SK-N-SH (cell line): ENCODE measurements around the gene CPNE2. TPM values are rescaled to one million over a fixed set of nuclear protein-coding genes. Genes with fewer than 3 reads are reported as not detected.

Experiments used
- CTCF ChIA-PET: fragments of 300-600, 350-600 bp; formaldehyde crosslinking; extraction: SDS; loops from one replicate; lab custom pipeline; 2021; lab: Yijun Ruan, JAX
- POLR2A ChIA-PET: fragments of 350-600 bp; sonication (Branson Sonifier 250); formaldehyde crosslinking; extraction: SDS; loops from one replicate; lab custom pipeline; 2020; ENCODE audit warnings: antibody characterized with exemption, inconsistent platforms; lab: Yijun Ruan, JAX
- DNase-seq: peaks from one replicate; pipeline ENCODE4 v3.0.0; 2012
- H2AFZ ChIP-seq: fragments of 200-600 bp; sonication (generic); 2 replicates; pipeline ENCODE4 v1.8.1; 2016; ENCODE audit warnings: antibody characterized with exemption, mild to moderate bottlenecking, low read depth
- H3F3A ChIP-seq: fragments of 200-600 bp; sonication (generic); replicated peaks from 2 replicates; pipeline ENCODE3; 2016; ENCODE audit warnings: antibody characterized with exemption, mild to moderate bottlenecking; ENCODE audit not compliant: insufficient read depth
- H3K27ac ChIP-seq, 2 experiments: fragments of 200-500 bp in 1 of 2; fragments of 200-600 bp in 1 of 2; sonication (Bioruptor generic) in 1 of 2; sonication (generic), shearing (Covaris generic) in 1 of 2; 2 replicates each; pipeline versions ENCODE4 v1.5.1 to v1.6.1; 2014 to 2016; ENCODE audit warnings: low read depth in 2 of 2, inconsistent platforms in 1 of 2, low read length in 1 of 2, mild to moderate bottlenecking in 1 of 2, mixed read lengths in 1 of 2
- H3K27me3 ChIP-seq: fragments of 200-600 bp; sonication (generic), shearing (Covaris generic); 2 replicates; pipeline ENCODE4 v1.6.1; 2016; ENCODE audit warnings: mixed run types; ENCODE audit not compliant: insufficient read depth
- H3K36me3 ChIP-seq, 2 experiments: fragments of 200-500 bp in 1 of 2; fragments of 200-600 bp in 1 of 2; sonication (Bioruptor generic) in 1 of 2; sonication (generic) in 1 of 2; replicated peaks in 1 of 2; 2 replicates each; pipeline versions ENCODE3 to v1.5.1; 2014 to 2016; ENCODE audit warnings: low read length in 1 of 2, mild to moderate bottlenecking in 1 of 2; ENCODE audit not compliant: insufficient read depth in 2 of 2, control insufficient read depth in 1 of 2
- H3K4me1 ChIP-seq, 2 experiments: fragments of 200-500 bp in 1 of 2; fragments of 200-600 bp in 1 of 2; sonication (Bioruptor generic) in 1 of 2; sonication (generic), shearing (Covaris generic) in 1 of 2; 2 replicates each; pipeline versions ENCODE4 v1.5.1 to v1.6.1; 2014 to 2016; ENCODE audit warnings: low read depth in 1 of 2, low read length in 1 of 2, mixed run types in 1 of 2; ENCODE audit not compliant: insufficient read depth in 2 of 2, control insufficient read depth in 1 of 2
- H3K4me2 ChIP-seq: fragments of 200-600 bp; sonication (generic), shearing (Covaris generic); 2 replicates; pipeline ENCODE4 v1.6.1; 2017; ENCODE audit warnings: mixed run types
- H3K4me3 ChIP-seq, 2 experiments: fragments of 200-500 bp in 1 of 2; fragments of 200-600 bp in 1 of 2; sonication (Bioruptor generic) in 1 of 2; sonication (generic), shearing (Covaris generic) in 1 of 2; 2 replicates each; pipeline versions ENCODE4 v1.5.1 to v1.8.1; 2014 to 2016; ENCODE audit warnings: low read depth in 2 of 2, inconsistent platforms in 1 of 2, low read length in 1 of 2, mild to moderate bottlenecking in 1 of 2, mixed read lengths in 1 of 2, moderate library complexity in 1 of 2
- H3K79me2 ChIP-seq: fragments of 200-600 bp; sonication (generic); 2 replicates; pipeline ENCODE4 v1.8.1; 2017; ENCODE audit warnings: mild to moderate bottlenecking; ENCODE audit not compliant: insufficient read depth
- H3K9ac ChIP-seq: fragments of 200-600 bp; sonication (generic); 2 replicates; pipeline ENCODE4 v1.6.1; 2017; ENCODE audit warnings: mixed run types
- H3K9me2 ChIP-seq: fragments of 200-600 bp; sonication (generic); 2 replicates; pipeline ENCODE4 v1.6.1; 2017; ENCODE audit warnings: mixed run types
- H3K9me3 ChIP-seq: fragments of 200-600 bp; sonication (generic); 2 replicates; pipeline ENCODE4 v1.6.1; 2017; ENCODE audit warnings: mixed run types, mild to moderate bottlenecking, moderate library complexity
- H4K20me1 ChIP-seq: fragments of 200-600 bp; sonication (generic); 2 replicates; pipeline ENCODE4 v1.6.1; 2017; ENCODE audit warnings: mild to moderate bottlenecking, mixed run types; ENCODE audit not compliant: insufficient read depth
- EZH2phosphoT487 ChIP-seq: fragments of 200-600 bp; sonication (generic); IDR thresholded peaks from 2 replicates; pipeline ENCODE4 v1.6.1; 2017; ENCODE audit warnings: low read depth, mixed run types, mild to moderate bottlenecking, antibody characterized with exemption, moderate library complexity, borderline replicate concordance
- FOXJ3 ChIP-seq: sonication (generic); formaldehyde crosslinking; IDR thresholded peaks from 2 replicates; pipeline ENCODE4 v1.5.1; 2020; ENCODE audit warnings: mild to moderate bottlenecking, missing genetic modification reagents
- FOXM1 ChIP-seq: IDR thresholded peaks from 2 replicates; pipeline ENCODE4 v1.4.0; 2012; ENCODE audit warnings: low read depth, mild to moderate bottlenecking
- GATA2 ChIP-seq: sonication (generic); formaldehyde crosslinking; IDR thresholded peaks from 2 replicates; pipeline ENCODE4 v1.5.0; 2020; ENCODE audit warnings: mild to moderate bottlenecking, missing genetic modification reagents
- MXI1 ChIP-seq: IDR thresholded peaks from 2 replicates; pipeline ENCODE4 v1.6.1; 2012; ENCODE audit warnings: mild to moderate bottlenecking, low read depth, low read length, improper control_type of control experiment
- NFIC ChIP-seq: IDR thresholded peaks from 2 replicates; pipeline ENCODE4 v1.4.0; 2012; ENCODE audit warnings: borderline replicate concordance
- RAD21 ChIP-seq: IDR thresholded peaks from 2 replicates; pipeline ENCODE4 v1.6.1; 2012; ENCODE audit warnings: mild to moderate bottlenecking, low read length
- RFX5 ChIP-seq: IDR thresholded peaks from 2 replicates; pipeline ENCODE4 v1.6.1; 2012; ENCODE audit warnings: mild to moderate bottlenecking, improper control_type of control experiment, low read length
- TAF1 ChIP-seq: IDR thresholded peaks from 2 replicates; pipeline ENCODE4 v1.6.1; 2012; ENCODE audit warnings: low read depth, mild to moderate bottlenecking, low read length, moderate library complexity, borderline replicate concordance
- TCF12 ChIP-seq: IDR thresholded peaks from 2 replicates; pipeline ENCODE4 v1.4.0; 2012
- TEAD4 ChIP-seq: IDR thresholded peaks from 2 replicates; pipeline ENCODE4 v1.4.0; 2012; ENCODE audit warnings: mild to moderate bottlenecking, borderline replicate concordance; ENCODE audit not compliant: insufficient read depth
- YY1 ChIP-seq: IDR thresholded peaks from 2 replicates; pipeline ENCODE4 v1.4.0; 2012; ENCODE audit warnings: low read depth, mild to moderate bottlenecking
- WGBS: methylation state at CpG from one replicate; pipeline ENCODE4 v1.1.6; 2017; ENCODE audit warnings: low lambda C conversion rate; 5-methylcytosine and 5-hydroxymethylcytosine counted together
- polyA plus RNA-seq, 3 experiments: library from polyadenylated mRNA; depleted of rRNA; stranded (reverse); fragments of >200 nt; gene quantifications; 2 replicates each; pipeline ENCODE4 v1.2.3, GENCODE V29; 2012
- TF ChIP-seq, protein P1 (sequence below): IDR thresholded peaks from 2 replicates; pipeline ENCODE4; 2012
- TF ChIP-seq, protein P2 (sequence below): fragments of 150-350 bp; IDR thresholded peaks from 2 replicates; pipeline ENCODE4 v1.6.1; 2017; ENCODE audit warnings: antibody characterized with exemption, low read length, low read depth, borderline replicate concordance

CPNE2 gene
- polyA plus RNA-seq, 1 of the 3 experiments (the other 2 are of a cell fraction), result 73.0 TPM

DNA sequence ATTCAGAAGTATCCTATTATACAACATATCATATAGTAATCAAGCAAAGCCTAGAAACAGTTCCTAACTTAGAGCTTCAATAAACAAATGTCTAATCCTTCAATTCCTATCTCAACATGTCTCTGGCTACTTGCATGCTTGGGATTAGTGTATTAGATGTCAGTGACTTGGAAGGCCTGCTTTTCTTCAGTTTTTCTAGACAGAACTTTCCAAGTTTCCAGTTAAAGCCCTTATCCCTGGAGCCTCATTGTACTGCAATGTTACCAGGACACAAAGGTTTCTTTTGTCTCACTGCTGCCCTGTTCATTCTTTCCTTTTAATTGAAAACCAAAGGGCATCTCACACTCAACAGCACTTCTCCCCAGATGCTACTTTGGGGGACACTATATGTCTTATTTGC is 76.9 kb downstream of the CPNE2 start (continued):
- TF ChIP-seq, protein P1, sequence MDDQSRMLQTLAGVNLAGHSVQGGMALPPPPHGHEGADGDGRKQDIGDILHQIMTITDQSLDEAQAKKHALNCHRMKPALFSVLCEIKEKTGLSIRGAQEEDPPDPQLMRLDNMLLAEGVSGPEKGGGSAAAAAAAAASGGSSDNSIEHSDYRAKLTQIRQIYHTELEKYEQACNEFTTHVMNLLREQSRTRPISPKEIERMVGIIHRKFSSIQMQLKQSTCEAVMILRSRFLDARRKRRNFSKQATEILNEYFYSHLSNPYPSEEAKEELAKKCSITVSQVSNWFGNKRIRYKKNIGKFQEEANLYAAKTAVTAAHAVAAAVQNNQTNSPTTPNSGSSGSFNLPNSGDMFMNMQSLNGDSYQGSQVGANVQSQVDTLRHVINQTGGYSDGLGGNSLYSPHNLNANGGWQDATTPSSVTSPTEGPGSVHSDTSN, result no peak
- no peak for TF ChIP-seq TAF1
- TF ChIP-seq RAD21, result no peak
- TF ChIP-seq MXI1, result no peak
- TF ChIP-seq, protein P2, sequence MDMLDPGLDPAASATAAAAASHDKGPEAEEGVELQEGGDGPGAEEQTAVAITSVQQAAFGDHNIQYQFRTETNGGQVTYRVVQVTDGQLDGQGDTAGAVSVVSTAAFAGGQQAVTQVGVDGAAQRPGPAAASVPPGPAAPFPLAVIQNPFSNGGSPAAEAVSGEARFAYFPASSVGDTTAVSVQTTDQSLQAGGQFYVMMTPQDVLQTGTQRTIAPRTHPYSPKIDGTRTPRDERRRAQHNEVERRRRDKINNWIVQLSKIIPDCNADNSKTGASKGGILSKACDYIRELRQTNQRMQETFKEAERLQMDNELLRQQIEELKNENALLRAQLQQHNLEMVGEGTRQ, result no peak

DNA sequence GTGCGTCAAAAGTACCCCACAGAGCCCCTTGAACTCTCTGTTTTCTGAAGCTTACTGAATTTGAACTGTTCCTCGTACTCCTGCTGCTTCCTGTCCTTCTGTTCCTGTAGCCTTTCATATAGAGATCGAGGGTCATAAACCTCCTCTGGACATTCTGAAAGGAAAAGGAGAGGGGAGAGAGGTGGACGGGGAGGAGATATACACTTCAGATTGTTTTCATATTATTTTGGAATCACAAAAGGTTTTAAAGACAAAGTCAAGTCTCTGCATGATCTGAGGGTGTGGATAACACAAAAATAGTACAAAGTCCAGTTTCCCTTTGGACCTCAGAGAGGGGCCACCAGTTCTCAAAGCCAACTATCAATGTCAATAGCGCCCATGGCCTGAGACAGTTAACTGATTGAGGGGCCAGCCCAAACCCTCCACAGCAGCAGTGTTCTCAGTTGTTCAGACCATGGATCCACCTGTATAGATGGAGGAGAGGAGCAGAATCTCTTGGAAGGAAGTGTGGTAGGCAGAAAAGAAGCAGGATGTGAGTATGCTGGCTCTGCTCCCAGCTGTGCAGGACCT is 80.4 kb downstream of the CPNE2 start:
- POLR2A ChIA-PET, result no interaction called here
- H3K27ac ChIP-seq, result no peak overlapping the region
- CTCF ChIA-PET, result interaction anchor here (2.1 kb wide), 1 partner anchor 89 kb away, joined by 11 read pairs; no protein-coding TSS in a partner anchor
- no peaks in the 10 kb centered on the region for H3K9me3 ChIP-seq
- H3K9me2 ChIP-seq, result no peaks in the 10 kb centered on the region
- no peak overlapping the region for H3K4me2 ChIP-seq
- no peaks in the 10 kb centered on the region for H4K20me1 ChIP-seq
- H3K27me3 ChIP-seq, result no peaks in the 10 kb centered on the region
- 95% methylated on average over 5 of the region's 5 CpGs for whole genome bisulfite sequencing
- H2AFZ ChIP-seq, result no peak overlapping the region
- no peak for DNase-seq
- H3K9ac ChIP-seq, result no peak overlapping the region
- H3F3A ChIP-seq, result peaks cover 16% of the 10 kb centered on the region
- TF ChIP-seq GATA2 (no peak), RFX5 (no peak), RAD21 (no peak), TEAD4 (no peak), NFIC (no peak), YY1 (no peak), FOXM1 (no peak), EZH2phosphoT487 (no peak), FOXJ3 (CRISPR knock-in tag) (no peak), TCF12 (no peak)
- TF ChIP-seq, protein P2, result no peak
- H3K36me3 ChIP-seq, result peaks cover 32 to 40% of the 10 kb centered on the region in 2 experiments
- peaks cover 37% of the 10 kb centered on the region for H3K79me2 ChIP-seq
- H3K4me3 ChIP-seq, result no peak overlapping the region
- no peaks in the 10 kb centered on the region; a peak in 2 of 4 replicates for H3K4me1 ChIP-seq
